ENCODE measurements around the gene WDR5.

GRCh38 chr9:134204041-134204440 lies 68.2 kb downstream of the WDR5 start:
- TF ChIP-seq FOXK1 (CRISPR knock-in tag; IDR thresholded peaks at IDR 0.05) = no peak
- no peak for TF ChIP-seq ZSCAN18 (CRISPR knock-in tag; IDR thresholded peaks at IDR 0.05)
- no peak for TF ChIP-seq MXD4 (CRISPR knock-in tag; IDR thresholded peaks at IDR 0.05; ENCODE audit: borderline replicate concordance)
- TF ChIP-seq CREM (CRISPR knock-in tag; IDR thresholded peaks at IDR 0.05) = no peak
- no peak for TF ChIP-seq CTCF (IDR thresholded peaks at IDR 0.05)
- TF ChIP-seq ZNF232 (CRISPR knock-in tag; IDR thresholded peaks at IDR 0.05) = no peak
- no peak for TF ChIP-seq RELA (CRISPR knock-in tag; IDR thresholded peaks at IDR 0.05; ENCODE audit: borderline replicate concordance)
- no peak for TF ChIP-seq TEAD1 (CRISPR knock-in tag; IDR thresholded peaks at IDR 0.05)
- no peak for TF ChIP-seq E2F4 (CRISPR knock-in tag; IDR thresholded peaks at IDR 0.05; ENCODE audit: borderline replicate concordance, low read depth)
- no peak for TF ChIP-seq HMGXB4 (CRISPR knock-in tag; IDR thresholded peaks at IDR 0.05)
